HCT116 (cell line): ENCODE results near the gene MAN2C1. TPM values are rescaled to one million over a fixed set of nuclear protein-coding genes. Genes with fewer than 3 reads are reported as not detected.

Source experiments
- ATAC-seq: fragments of 200-7000 bp; cut with Tn5 transposase; 2 replicates; pipeline ENCODE4 v1.9.1; 2020; ENCODE audit warnings: mild to moderate bottlenecking, moderate library complexity
- BruUV-seq: library from RNA; stranded (reverse); fragments of 400-500 nt; replicated peaks from 2 replicates; lab custom pipeline; 2021; lab: Mats Ljungman, UMichigan
- CTCF ChIA-PET: fragments of 300-600 bp; sonication (Branson Sonifier 250); formaldehyde crosslinking; loops from one replicate; lab custom pipeline; 2021; ENCODE audit warnings: antibody characterized with exemption; lab: Charles Lee
- POLR2A ChIA-PET: fragments of 300-600, 350-600 bp; sonication (Branson Sonifier 250); formaldehyde crosslinking; loops from one replicate; lab custom pipeline; 2021; ENCODE audit warnings: antibody characterized with exemption; lab: Charles Lee
- RAD21 ChIA-PET, 2 experiments: fragments of 300-600 bp; sonication (Branson Sonifier 250); formaldehyde crosslinking; loops; one replicate each; lab custom pipeline; 2023; ENCODE audit warnings: low total read pairs in 2 of 2; ENCODE audit not compliant: uncharacterized antibody in 2 of 2, unreplicated experiment in 2 of 2, low non-redundant PET in 1 of 2; lab: Charles Lee
- DNase-seq: peaks from one replicate; pipeline ENCODE4 v3.0.0-alpha.2; 2010; ENCODE audit warnings: low read depth, low spot score
- H2AFZ ChIP-seq: fragments of 200-600 bp; shearing (Covaris generic), sonication (generic); 2 replicates; pipeline ENCODE4 v1.6.1; 2017; ENCODE audit warnings: low read depth, mixed run types, mixed read lengths, antibody characterized with exemption, low read length; ENCODE audit not compliant: poor library complexity, severe bottlenecking
- H3K27ac ChIP-seq: 2 replicates; pipeline ENCODE4 v1.5.1; 2012; ENCODE audit warnings: low read depth, low read length
- H3K27me3 ChIP-seq: fragments of 200-600 bp; sonication (generic); 2 replicates; pipeline ENCODE4 v1.6.1; 2016; ENCODE audit warnings: mixed run types, low read length, mixed read lengths; ENCODE audit not compliant: insufficient read depth
- H3K36me3 ChIP-seq, 2 experiments: fragments of 200-500 bp in 1 of 2; fragments of 200-600 bp in 1 of 2; sonication (Bioruptor generic) in 1 of 2; sonication (generic) in 1 of 2; 2 replicates each; pipeline versions ENCODE4 v1.5.1 to v1.6.1; 2014 to 2016; ENCODE audit warnings: low read length in 2 of 2, inconsistent platforms in 1 of 2, mixed read lengths in 1 of 2, mixed run types in 1 of 2; ENCODE audit not compliant: insufficient read depth in 2 of 2, control insufficient read depth in 1 of 2
- H3K4me1 ChIP-seq, 2 experiments: fragments of 200-600 bp in 1 of 2; sonication (generic) in 1 of 2; 2 replicates each; pipeline versions ENCODE4 v1.5.1 to v1.6.1; 2012 to 2017; ENCODE audit warnings: low read length in 2 of 2, inconsistent platforms in 1 of 2, mild to moderate bottlenecking in 1 of 2, mixed read lengths in 1 of 2, mixed run types in 1 of 2, moderate library complexity in 1 of 2; ENCODE audit not compliant: insufficient read depth in 2 of 2, control insufficient read depth in 1 of 2
- H3K4me2 ChIP-seq: fragments of 200-600 bp; sonication (generic); 2 replicates; pipeline ENCODE4 v1.6.1; 2017; ENCODE audit warnings: mixed run types, low read length, mixed read lengths
- H3K4me3 ChIP-seq, 2 experiments: fragments of 200-600 bp in 1 of 2; sonication (generic) in 1 of 2; replicated peaks in 1 of 2; 2 replicates each; pipeline ENCODE4 v1.5.1; 2011 to 2016; ENCODE audit warnings: low read length in 2 of 2, control low read depth in 1 of 2, low read depth in 1 of 2, mild to moderate bottlenecking in 1 of 2, mixed read lengths in 1 of 2, mixed run types in 1 of 2
- H3K79me2 ChIP-seq: fragments of 200-600 bp; sonication (generic); 2 replicates; pipeline ENCODE4 v1.6.1; 2017; ENCODE audit warnings: mild to moderate bottlenecking, mixed run types, low read length, moderate library complexity, mixed read lengths; ENCODE audit not compliant: insufficient read depth
- H3K9ac ChIP-seq: fragments of 200-600 bp; sonication (generic); 2 replicates; pipeline ENCODE4 v1.6.1; 2016; ENCODE audit warnings: low read length, mixed read lengths
- H3K9me2 ChIP-seq: fragments of 200-600 bp; sonication (generic), shearing (Covaris generic); 2 replicates; pipeline ENCODE4 v1.6.1; 2017; ENCODE audit warnings: mixed run types, mild to moderate bottlenecking, moderate library complexity; ENCODE audit not compliant: insufficient read depth
- H3K9me3 ChIP-seq, 2 experiments: fragments of 200-500 bp in 1 of 2; fragments of 200-600 bp in 1 of 2; sonication (Bioruptor generic) in 1 of 2; sonication (generic) in 1 of 2; 2 replicates each; pipeline ENCODE4 v1.6.1; 2014 to 2017; ENCODE audit warnings: low read length in 2 of 2, mixed read lengths in 2 of 2, inconsistent platforms in 1 of 2, low read depth in 1 of 2, mild to moderate bottlenecking in 1 of 2, mixed run types in 1 of 2, moderate library complexity in 1 of 2; ENCODE audit not compliant: control insufficient read depth in 1 of 2, insufficient read depth in 1 of 2
- H4K20me1 ChIP-seq: fragments of 200-600 bp; sonication (generic), shearing (Covaris generic); 2 replicates; pipeline ENCODE4 v1.6.1; 2017; ENCODE audit warnings: mixed run types, mild to moderate bottlenecking, moderate library complexity; ENCODE audit not compliant: insufficient read depth
- CBX3 ChIP-seq: IDR thresholded peaks from 2 replicates; pipeline ENCODE4 v1.6.1; 2012; ENCODE audit warnings: low read depth
- CEBPB ChIP-seq: IDR thresholded peaks from 2 replicates; pipeline ENCODE4 v1.6.1; 2012; ENCODE audit warnings: low read depth
- CTCF ChIP-seq, 3 experiments: fragments of 200-600 bp in 1 of 3; sonication (generic) in 1 of 3; IDR thresholded peaks in 2 of 3; conservative IDR thresholded peaks in 1 of 3; 2 replicates each; pipeline ENCODE4 v1.5.1; 2012 to 2017; ENCODE audit warnings: low read depth in 2 of 3, low read length in 2 of 3, antibody characterized with exemption in 1 of 3, borderline replicate concordance in 1 of 3, control low read depth in 1 of 3, mild to moderate bottlenecking in 1 of 3, mixed read lengths in 1 of 3, mixed run types in 1 of 3, moderate library complexity in 1 of 3; ENCODE audit not compliant: insufficient read depth in 1 of 3
- EGR1 ChIP-seq: IDR thresholded peaks from 2 replicates; pipeline ENCODE4 v1.6.1; 2012; ENCODE audit warnings: low read depth
- ELF1 ChIP-seq: IDR thresholded peaks from 2 replicates; pipeline ENCODE4 v1.6.1; 2012; ENCODE audit warnings: low read depth, borderline replicate concordance
- JUND ChIP-seq: IDR thresholded peaks from 2 replicates; pipeline ENCODE4 v1.6.1; 2012
- POLR2A ChIP-seq: IDR thresholded peaks from 2 replicates; pipeline ENCODE4 v1.7.0; 2011; ENCODE audit warnings: borderline replicate concordance; ENCODE audit not compliant: insufficient read depth, insufficient read length; ENCODE audit errors: extremely low read depth
- POLR2AphosphoS5 ChIP-seq: IDR thresholded peaks from 2 replicates; pipeline ENCODE4 v1.6.1; 2011; ENCODE audit warnings: mild to moderate bottlenecking, low read depth, low read length, moderate library complexity
- RAD21 ChIP-seq: IDR thresholded peaks from 2 replicates; pipeline ENCODE4 v1.6.1; 2012; ENCODE audit warnings: low read depth, mild to moderate bottlenecking
- SP1 ChIP-seq: IDR thresholded peaks from 2 replicates; pipeline ENCODE4 v1.6.1; 2012; ENCODE audit warnings: low read depth
- YY1 ChIP-seq: IDR thresholded peaks from 2 replicates; pipeline ENCODE4 v1.6.1; 2011; ENCODE audit warnings: low read length, low read depth, moderate library complexity, mild to moderate bottlenecking; ENCODE audit not compliant: insufficient replicate concordance; ENCODE audit errors: extremely low read depth
- ZBTB33 ChIP-seq: IDR thresholded peaks from 2 replicates; pipeline ENCODE4 v1.6.1; 2011; ENCODE audit warnings: mild to moderate bottlenecking, low read length, moderate library complexity; ENCODE audit not compliant: insufficient replicate concordance; ENCODE audit errors: extremely low read depth
- ZFX ChIP-seq: fragments of 450-650 bp; IDR thresholded peaks from 2 replicates; pipeline ENCODE4 v1.6.1; 2017
- ZNF274 ChIP-seq: fragments of 200-500 bp; sonication (Bioruptor generic); IDR thresholded peaks from 2 replicates; pipeline ENCODE4 v1.6.1; 2014; ENCODE audit warnings: mild to moderate bottlenecking, low read depth, low read length, inconsistent platforms
- intact Hi-C: fragments of 100-400 bp; cut with micrococcal nuclease; formaldehyde crosslinking; loops from 2 replicates; pipeline ENCODE4 v1.10.0; 2022
- total RNA-seq: library from RNA; stranded (reverse); gene quantifications from one replicate; pipeline ENCODE4 v1.2.1, GENCODE V29; 2021; ENCODE audit not compliant: unreplicated experiment

Gene MAN2C1
- total RNA-seq, 1 experiment from 2014 or later, result 118 TPM

DNA sequence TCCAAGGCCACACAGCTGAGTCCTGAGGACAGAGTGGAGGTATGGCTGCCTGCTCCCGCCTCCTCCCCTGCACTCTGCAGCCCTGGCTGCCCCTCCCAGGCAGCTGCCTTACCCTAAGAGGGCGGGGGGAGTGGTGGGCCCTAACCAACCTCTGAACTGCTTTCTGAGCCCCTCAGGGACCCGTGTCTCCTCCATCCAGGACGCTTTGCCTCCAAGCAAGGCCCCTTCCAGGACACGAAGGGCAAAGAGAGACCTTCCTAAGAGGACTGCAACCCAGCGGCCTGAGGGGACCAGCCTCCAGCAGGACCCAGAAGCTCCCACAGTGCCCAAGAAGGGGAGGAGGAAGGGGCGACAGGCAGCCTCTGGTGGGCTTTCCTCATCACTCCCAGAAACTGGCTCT lies 14.0 kb downstream of the MAN2C1 start:
- Histone ChIP-seq H3K9ac (no peak overlapping the region), H3K36me3 (peaks cover 2 to 8% of the 10 kb centered on the region in 2 experiments; a peak in 3 of 4 replicates), H4K20me1 (no peaks in the 10 kb centered on the region), H3K27me3 (no peaks in the 10 kb centered on the region), H3K4me2 (no peak overlapping the region), H3K4me3 (no peak overlapping the region), H3K4me1 (no peaks in the 10 kb centered on the region), H3K9me2 (no peaks in the 10 kb centered on the region), H3K9me3 (no peaks in the 10 kb centered on the region), H3K27ac (no peak overlapping the region), H2AFZ (no peak overlapping the region), H3K79me2 (no peaks in the 10 kb centered on the region)
- ATAC-seq (no peak), DNase-seq (no peak)
- intact Hi-C loops, result no loop called here
- TF ChIP-seq CBX3 (no peak), CTCF (IDR thresholded peaks at IDR 0.05 in 2 of 3, conservative IDR thresholded peaks at IDR 0.05 in 1 of 3; ENCODE audit: borderline replicate concordance in 1 of 3, insufficient read depth in 1 of 3, low read depth in 2 of 3, low read length in 2 of 3) (no peak), POLR2AphosphoS5 (no peak)
- CTCF ChIA-PET, result no interaction called here
- RAD21 ChIA-PET, result no interaction called here
- POLR2A ChIA-PET, result interaction anchor here (1.8 kb wide), 1 partner anchor 14 kb away, joined by 6 read pairs; the partner anchor contains the start of gene MAN2C1
- no TSS peak for BruUV-seq

DNA sequence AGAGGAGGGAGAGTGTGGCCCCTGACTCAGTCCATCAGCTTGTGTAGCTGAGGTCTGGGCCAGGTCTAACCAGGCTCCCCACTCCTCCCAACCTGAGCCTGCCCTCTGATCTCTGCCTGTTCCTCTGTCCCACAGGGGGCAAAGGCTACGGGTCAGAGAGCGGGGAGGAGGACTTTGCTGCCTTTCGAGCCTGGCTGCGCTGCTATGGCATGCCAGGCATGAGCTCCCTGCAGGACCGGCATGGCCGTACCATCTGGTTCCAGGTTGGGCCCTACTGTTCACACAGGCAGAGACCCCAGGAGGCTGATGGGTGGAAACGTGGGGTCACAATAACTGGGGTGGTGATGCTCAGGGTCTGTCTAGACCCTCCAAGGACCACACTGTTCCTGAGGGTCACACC lies 14.8 kb downstream of the MAN2C1 start:
- Histone ChIP-seq H3K4me2 (no peak overlapping the region), H3K27ac (no peak overlapping the region), H3K27me3 (no peaks in the 10 kb centered on the region), H4K20me1 (no peaks in the 10 kb centered on the region), H3K4me3 (no peak overlapping the region), H3K9ac (no peak overlapping the region), H2AFZ (no peak overlapping the region), H3K36me3 (peaks cover 2 to 7% of the 10 kb centered on the region in 2 experiments; a peak in 3 of 4 replicates), H3K79me2 (no peaks in the 10 kb centered on the region), H3K4me1 (peaks cover 0 to 3% of the 10 kb centered on the region in 2 experiments; a peak in 1 of 4 replicates), H3K9me3 (no peaks in the 10 kb centered on the region), H3K9me2 (no peaks in the 10 kb centered on the region)
- ATAC-seq, result no peak
- TF ChIP-seq CEBPB (no peak), ZNF274 (no peak), RAD21 (no peak), EGR1 (no peak), ZBTB33 (no peak), SP1 (no peak), YY1 (no peak), ZFX (no peak), ELF1 (no peak), JUND (no peak), POLR2A (no peak), CTCF (IDR thresholded peaks at IDR 0.05 in 2 of 3, conservative IDR thresholded peaks at IDR 0.05 in 1 of 3; ENCODE audit: borderline replicate concordance in 1 of 3, insufficient read depth in 1 of 3, low read depth in 2 of 3, low read length in 2 of 3) (no peak)
- ChIA-PET CTCF (no interaction called here), RAD21 (no interaction called here), POLR2A (interaction anchor here (1.8 kb wide), 1 partner anchor 14 kb away, joined by 6 read pairs; the partner anchor contains the start of gene MAN2C1)
- no peak for DNase-seq
- no TSS peak for BruUV-seq
- intact Hi-C loops, result no loop called here
